ENCODE data around the gene ZNF358.

DNA sequence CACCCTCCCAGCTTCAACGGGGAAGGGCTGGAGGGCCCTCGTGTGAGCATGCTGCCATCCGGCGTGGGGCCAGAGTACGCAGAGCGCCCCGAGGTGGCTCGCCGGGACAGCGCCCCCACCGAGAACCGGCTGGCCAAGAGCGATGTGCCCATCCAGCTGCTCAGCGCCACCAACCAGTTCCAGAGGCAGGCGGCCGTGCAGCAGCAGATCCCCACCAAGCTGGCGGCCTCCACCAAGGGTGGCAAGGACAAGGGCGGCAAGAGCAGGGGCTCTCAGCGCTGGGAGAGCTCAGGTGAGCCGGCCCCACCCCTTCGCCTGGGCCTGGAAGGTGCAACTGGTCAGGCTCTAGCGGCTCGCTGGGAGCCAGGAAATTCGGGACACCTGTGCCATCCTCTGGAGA lies 47.1 kb upstream of the ZNF358 start:
- no peak for TF ChIP-seq POLR2A (IDR thresholded peaks at IDR 0.05)
- TF ChIP-seq, protein P1, sequence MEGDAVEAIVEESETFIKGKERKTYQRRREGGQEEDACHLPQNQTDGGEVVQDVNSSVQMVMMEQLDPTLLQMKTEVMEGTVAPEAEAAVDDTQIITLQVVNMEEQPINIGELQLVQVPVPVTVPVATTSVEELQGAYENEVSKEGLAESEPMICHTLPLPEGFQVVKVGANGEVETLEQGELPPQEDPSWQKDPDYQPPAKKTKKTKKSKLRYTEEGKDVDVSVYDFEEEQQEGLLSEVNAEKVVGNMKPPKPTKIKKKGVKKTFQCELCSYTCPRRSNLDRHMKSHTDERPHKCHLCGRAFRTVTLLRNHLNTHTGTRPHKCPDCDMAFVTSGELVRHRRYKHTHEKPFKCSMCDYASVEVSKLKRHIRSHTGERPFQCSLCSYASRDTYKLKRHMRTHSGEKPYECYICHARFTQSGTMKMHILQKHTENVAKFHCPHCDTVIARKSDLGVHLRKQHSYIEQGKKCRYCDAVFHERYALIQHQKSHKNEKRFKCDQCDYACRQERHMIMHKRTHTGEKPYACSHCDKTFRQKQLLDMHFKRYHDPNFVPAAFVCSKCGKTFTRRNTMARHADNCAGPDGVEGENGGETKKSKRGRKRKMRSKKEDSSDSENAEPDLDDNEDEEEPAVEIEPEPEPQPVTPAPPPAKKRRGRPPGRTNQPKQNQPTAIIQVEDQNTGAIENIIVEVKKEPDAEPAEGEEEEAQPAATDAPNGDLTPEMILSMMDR (IDR thresholded peaks at IDR 0.05 in 8 of 11, conservative IDR thresholded peaks at IDR 0.05 in 3 of 11), result no peak
- TF ChIP-seq POLR2AphosphoS5 (IDR thresholded peaks at IDR 0.05), result peak in 1 of 3 donors; percentile 72

Data from spleen (tissue), 7 donors.